SK-N-SH treated with all-trans-retinoic acid at 6 μM for 48 hours (cell line): Measurements from ENCODE around the gene TMEM253.

Experiments
- CREB5 ChIP-seq: fragments of 250-450 bp; sonication (Bioruptor Pico); IDR thresholded peaks from 2 replicates; pipeline ENCODE4 v1.5.1; 2020; ENCODE audit warnings: low read depth, mild to moderate bottlenecking, moderate library complexity
- PATZ1 ChIP-seq: fragments of 250-450 bp; sonication (Bioruptor Pico); IDR thresholded peaks from 2 replicates; pipeline ENCODE4 v1.8.0; 2020; ENCODE audit warnings: mild to moderate bottlenecking, moderate library complexity, borderline replicate concordance
- RARB ChIP-seq: fragments of 250-450 bp; sonication (Bioruptor Pico); IDR thresholded peaks from 2 replicates; pipeline ENCODE4 v1.8.0; 2021; ENCODE audit warnings: mild to moderate bottlenecking, moderate library complexity
- SNAI2 ChIP-seq: fragments of 250-450 bp; sonication (Bioruptor Pico); IDR thresholded peaks from 2 replicates; pipeline ENCODE4 v1.5.0; 2020; ENCODE audit warnings: mild to moderate bottlenecking, moderate library complexity
- ZFP3 ChIP-seq: fragments of 250-450 bp; sonication (Bioruptor Pico); IDR thresholded peaks from 2 replicates; pipeline ENCODE4 v1.5.0; 2020; ENCODE audit warnings: mild to moderate bottlenecking, moderate library complexity
- ZFP30 ChIP-seq: fragments of 450-650 bp; formaldehyde crosslinking; IDR thresholded peaks from 2 replicates; pipeline ENCODE4 v1.5.0; 2022; ENCODE audit warnings: mild to moderate bottlenecking, moderate library complexity
- ZNF70 ChIP-seq: fragments of 450-650 bp; formaldehyde crosslinking; IDR thresholded peaks from 2 replicates; pipeline ENCODE4 v1.5.0; 2020; ENCODE audit warnings: mild to moderate bottlenecking, moderate library complexity

- TF ChIP-seq PATZ1 (CRISPR knock-in tag) (no peak), CREB5 (CRISPR knock-in tag) (no peak), ZFP3 (CRISPR knock-in tag) (no peak), ZNF70 (CRISPR knock-in tag) (no peak), RARB (CRISPR knock-in tag) (no peak), SNAI2 (CRISPR knock-in tag) (no peak), ZFP30 (CRISPR knock-in tag) (no peak)
These were observed 3.0 kb downstream of the TMEM253 start for GRCh38 chr14:21103710-21104447.
